Measurements from ENCODE around the gene ERC2.

The ERC2 gene

DNA sequence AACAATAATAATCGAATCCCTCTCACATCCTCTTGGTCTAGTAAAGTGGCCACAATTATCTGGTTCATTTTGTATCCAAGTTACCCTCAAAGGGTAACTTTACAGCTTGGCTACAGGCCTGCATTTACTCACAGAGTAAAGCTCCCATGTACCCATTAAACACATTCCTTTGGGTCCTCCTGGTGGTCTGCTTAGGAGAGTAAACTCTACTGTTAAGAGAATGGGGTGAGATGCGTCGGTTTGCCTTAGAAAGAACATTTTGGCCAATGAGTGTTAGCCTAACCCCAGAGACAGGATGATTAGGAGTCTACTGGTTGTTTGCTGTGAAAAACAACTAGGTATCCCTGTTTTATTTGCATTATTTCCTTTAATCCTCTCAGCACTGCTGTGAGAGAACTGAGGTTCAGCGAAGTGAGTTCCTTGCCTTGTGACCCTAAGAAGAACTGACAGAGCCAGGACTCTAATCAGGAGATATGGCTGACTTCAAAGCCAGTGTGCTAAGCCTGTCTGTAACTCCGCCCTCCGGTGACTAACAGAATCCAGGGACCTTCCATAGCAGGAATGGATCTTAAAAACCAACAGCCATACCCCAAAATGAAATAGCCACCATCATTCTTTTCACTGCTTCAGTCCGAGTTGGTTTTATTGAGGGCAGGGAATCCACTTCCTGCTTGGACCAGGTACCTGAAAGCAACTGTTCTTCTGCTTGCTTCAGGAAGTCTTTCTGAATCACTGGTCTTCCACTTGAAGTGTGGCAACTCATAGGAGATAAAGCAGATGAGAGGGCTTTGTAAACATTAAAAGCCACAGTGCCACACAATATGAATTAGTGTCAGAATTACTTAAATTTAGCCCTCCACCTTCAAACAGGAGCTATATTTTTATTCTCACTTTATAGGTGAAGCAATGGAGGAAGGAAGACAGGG is 663.8 kb downstream of the ERC2 start:
- H3K27ac ChIP-seq = no peak overlapping the region
- TF ChIP-seq CTCF (IDR thresholded peaks at IDR 0.05) (no peak), ZFX (IDR thresholded peaks at IDR 0.05; ENCODE audit: borderline replicate concordance) (no peak)

DNA sequence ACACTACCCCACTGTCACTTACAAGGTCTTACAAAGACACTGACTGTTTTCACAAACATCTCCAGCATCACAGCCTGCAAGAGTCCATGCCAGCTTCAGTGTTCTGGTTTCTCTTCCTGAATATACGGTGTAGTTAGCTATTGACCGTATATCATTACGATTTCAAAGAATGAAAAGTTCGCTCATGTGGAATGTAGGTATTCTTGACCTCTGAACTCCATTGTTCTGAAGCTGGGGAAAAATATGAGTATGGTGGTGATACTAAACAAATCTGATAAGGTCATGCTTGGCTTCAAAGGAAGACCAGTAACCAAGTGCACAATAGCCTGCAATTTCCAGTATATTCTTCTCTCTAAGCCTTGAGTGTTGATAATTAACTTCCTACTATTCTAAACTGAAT is 665.5 kb downstream of the ERC2 start:
- no peak overlapping the region for H3K27ac ChIP-seq
- TF ChIP-seq ZFX (IDR thresholded peaks at IDR 0.05; ENCODE audit: borderline replicate concordance) (no peak), CTCF (IDR thresholded peaks at IDR 0.05) (no peak)

DNA sequence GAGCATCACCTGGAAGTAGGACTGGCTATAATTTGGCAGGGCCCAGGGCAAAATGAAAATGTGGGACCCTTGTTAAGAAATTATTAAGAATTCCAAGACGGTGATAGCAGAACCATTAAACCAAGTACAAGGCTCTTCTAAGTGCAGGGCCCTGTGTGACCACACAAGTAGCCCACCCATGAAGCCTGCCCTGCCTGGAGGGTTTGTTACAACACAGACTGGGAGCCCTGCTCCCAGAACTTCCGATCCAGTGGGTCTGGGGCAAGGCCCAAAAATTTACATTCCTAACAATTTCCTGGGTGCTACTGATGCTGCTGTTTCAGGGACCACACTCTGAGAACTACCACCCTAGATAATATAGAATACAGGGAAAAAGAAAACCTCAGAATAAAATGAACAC is 666.6 kb downstream of the ERC2 start:
- TF ChIP-seq ZFX (IDR thresholded peaks at IDR 0.05; ENCODE audit: borderline replicate concordance) (no peak), CTCF (IDR thresholded peaks at IDR 0.05) (no peak)
- H3K27ac ChIP-seq = no peak overlapping the region

DNA sequence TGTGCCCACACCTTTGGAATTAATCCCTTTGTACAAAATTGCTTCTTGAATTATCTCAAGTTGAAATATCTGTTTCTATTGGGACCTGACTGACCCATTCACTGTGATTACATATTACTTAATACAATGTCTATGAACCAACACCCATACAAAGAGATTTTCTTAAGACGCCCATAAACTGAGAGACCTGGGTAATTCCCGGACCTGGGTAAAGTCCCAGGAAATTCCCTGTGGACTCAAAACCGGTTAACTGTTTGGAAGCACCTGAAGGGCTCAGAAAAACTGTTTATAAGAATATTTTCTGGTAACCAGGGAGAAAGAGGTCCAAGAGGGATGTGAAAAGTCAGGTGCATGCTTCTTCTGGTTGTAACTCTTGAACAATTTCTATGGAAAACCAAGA is 667.2 kb downstream of the ERC2 start:
- TF ChIP-seq CTCF (IDR thresholded peaks at IDR 0.05) (no peak), ZFX (IDR thresholded peaks at IDR 0.05; ENCODE audit: borderline replicate concordance) (no peak)
- H3K27ac ChIP-seq = no peak overlapping the region

- TF ChIP-seq ZFX (IDR thresholded peaks at IDR 0.05; ENCODE audit: borderline replicate concordance) (no peak), CTCF (IDR thresholded peaks at IDR 0.05) (no peak)
- H3K27ac ChIP-seq = no peak overlapping the region
Observed at GRCh38 chr3:55797775-55798174, 670.5 kb downstream of the ERC2 start.

DNA sequence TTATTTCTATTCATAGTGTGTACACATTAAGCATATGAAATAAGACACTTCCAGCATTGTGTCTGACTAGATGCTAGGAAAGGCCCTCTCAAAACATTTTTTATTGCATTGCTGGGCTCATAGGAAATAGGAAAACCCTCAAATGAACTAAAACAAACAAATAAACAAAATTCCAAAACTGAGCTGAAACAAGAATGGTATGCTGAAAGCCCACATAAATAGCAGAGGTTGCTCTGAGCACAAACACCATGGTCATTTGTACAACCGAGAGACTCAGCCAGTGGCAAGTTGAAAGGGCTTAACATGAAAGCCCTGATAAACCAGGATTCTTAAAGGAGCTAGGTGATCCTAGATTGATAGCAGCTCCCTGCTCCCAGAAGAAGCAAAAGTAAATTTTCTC is 671.2 kb downstream of the ERC2 start:
- TF ChIP-seq CTCF (IDR thresholded peaks at IDR 0.05) (no peak), ZFX (IDR thresholded peaks at IDR 0.05; ENCODE audit: borderline replicate concordance) (no peak)
- no peak overlapping the region for H3K27ac ChIP-seq

DNA sequence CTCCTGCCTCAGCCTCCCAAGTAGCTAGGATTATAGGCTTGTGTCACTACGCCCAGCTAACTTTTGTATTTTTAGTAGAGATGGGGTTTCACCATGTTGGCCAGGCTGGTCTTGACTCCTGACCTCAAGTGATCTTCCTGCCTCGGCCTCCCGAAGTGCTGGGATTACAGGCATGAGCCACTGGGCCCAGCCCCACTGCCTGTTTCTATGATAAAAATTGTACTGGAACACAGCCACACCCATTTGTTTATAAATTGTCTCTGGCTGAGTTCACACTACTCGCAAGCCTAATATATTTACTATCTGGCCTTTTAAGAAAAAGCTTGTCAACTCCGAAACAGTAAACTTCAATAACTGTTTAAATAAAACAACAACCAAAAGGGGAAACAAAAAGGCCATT is 671.7 kb downstream of the ERC2 start:
- TF ChIP-seq CTCF (IDR thresholded peaks at IDR 0.05) (no peak), ZFX (IDR thresholded peaks at IDR 0.05; ENCODE audit: borderline replicate concordance) (no peak)
- H3K27ac ChIP-seq = no peak overlapping the region

Measured in 22Rv1 (cell line).